Kidney epithelial cell (primary cell): ENCODE measurements around the gene OBSCN. TPM values are rescaled to one million over a fixed set of nuclear protein-coding genes. Genes with fewer than 3 reads are reported as not detected.
A peak's percentile ranks its signal among the peaks of the same experiment; 100 is the strongest.

ENCODE experiments used
- DNase-seq: peaks from one replicate; pipeline ENCODE4 v3.0.0-alpha.2; 2010; ENCODE audit warnings: low read depth
- H3K27me3 ChIP-seq: 2 replicates; pipeline ENCODE4 v1.6.0; 2011; ENCODE audit warnings: low read length; ENCODE audit not compliant: control insufficient read depth, insufficient read depth
- H3K36me3 ChIP-seq: 2 replicates; pipeline ENCODE4 v1.5.1; 2011; ENCODE audit warnings: low read length; ENCODE audit not compliant: control insufficient read depth, insufficient read depth
- H3K4me3 ChIP-seq: 2 replicates; pipeline ENCODE4 v1.5.1; 2011; ENCODE audit warnings: low read depth, mild to moderate bottlenecking, control low read depth, low read length
- CTCF ChIP-seq: IDR thresholded peaks from 2 replicates; pipeline ENCODE4 v1.5.1; 2011; ENCODE audit warnings: mild to moderate bottlenecking, moderate library complexity, low read length, control low read depth, inconsistent platforms; ENCODE audit not compliant: insufficient read depth, poor library complexity, severe bottlenecking
- total RNA-seq: library from RNA; depleted of rRNA; stranded (reverse); fragments of >200 nt; gene quantifications from 2 replicates; pipeline ENCODE4 v1.2.3, GENCODE V29; 2015

The OBSCN gene
- total RNA-seq, 1 donor from 2014 or later, result 13.5 TPM

- Histone ChIP-seq H3K4me3 (no peak overlapping the region), H3K36me3 (no peaks in the 10 kb centered on the region), H3K27me3 (peaks cover 38% of the 10 kb centered on the region)
- TF ChIP-seq CTCF, result no peak
- peak; percentile 31 for DNase-seq
Observed at GRCh38 chr1:228372183-228373003, 164.5 kb downstream of the OBSCN start.

- no peak for TF ChIP-seq CTCF
- no peak overlapping the region for H3K4me3 ChIP-seq
- no peaks in the 10 kb centered on the region for H3K36me3 ChIP-seq
- peaks cover 32% of the 10 kb centered on the region for H3K27me3 ChIP-seq
- DNase-seq, result no peak
Observed at GRCh38 chr1:228373004-228373680, 165.3 kb downstream of the OBSCN start.

GRCh38 chr1:228373681-228374571 is 166.1 kb downstream of the OBSCN start:
- DNase-seq, result no peak
- Histone ChIP-seq H3K4me3 (no peak overlapping the region), H3K27me3 (peaks cover 33% of the 10 kb centered on the region), H3K36me3 (no peaks in the 10 kb centered on the region)
- no peak for TF ChIP-seq CTCF

GRCh38 chr1:228374711-228375577 is 167.1 kb downstream of the OBSCN start:
- peaks cover 30% of the 10 kb centered on the region for H3K27me3 ChIP-seq
- no peak overlapping the region for H3K4me3 ChIP-seq
- no peak for DNase-seq
- no peaks in the 10 kb centered on the region for H3K36me3 ChIP-seq
- TF ChIP-seq CTCF, result no peak

GRCh38 chr1:228375578-228376261 is 167.9 kb downstream of the OBSCN start:
- DNase-seq, result no peak
- TF ChIP-seq CTCF, result no peak
- Histone ChIP-seq H3K4me3 (no peak overlapping the region), H3K36me3 (no peaks in the 10 kb centered on the region), H3K27me3 (peaks cover 23% of the 10 kb centered on the region)
